ENCODE measurements around the gene DACH2. TPM values are rescaled to one million over a fixed set of nuclear protein-coding genes. Genes with fewer than 3 reads are reported as not detected.

DACH2 gene
- not detected in 2 replicates for total RNA-seq

- H3K27ac Mint-ChIP-seq = no peak within 1 kb of the TSS
- H3K9me3 Mint-ChIP-seq = no peaks in the 10 kb centered on the region
- DNase-seq (ENCODE audit: low spot score) = peak; percentile 6
- intact Hi-C loops (cut with micrococcal nuclease) = no loop called here
- no peaks in the 10 kb centered on the region for H3K4me1 Mint-ChIP-seq (ENCODE audit: low read depth)
- peaks cover 15% of the 10 kb centered on the region for H3K27me3 Mint-ChIP-seq (ENCODE audit: insufficient read depth)
- no peaks in the 10 kb centered on the region for H3K36me3 Mint-ChIP-seq (ENCODE audit: low read depth)
- peak within 1 kb of the TSS; percentile 72 for H3K4me3 Mint-ChIP-seq
Observed at GRCh38 chrX:86148024-86148511, at the start of gene DACH2. Gene DACH2 (plus strand): TSS chrX:86148451.

- H3K27me3 Mint-ChIP-seq (ENCODE audit: insufficient read depth) = no peaks in the 10 kb centered on the region
- no peak overlapping the region for H3K4me3 Mint-ChIP-seq
- no peaks in the 10 kb centered on the region for H3K9me3 Mint-ChIP-seq
- H3K4me1 Mint-ChIP-seq (ENCODE audit: low read depth) = no peaks in the 10 kb centered on the region
- DNase-seq (ENCODE audit: low spot score) = no peak
- intact Hi-C loops (cut with micrococcal nuclease) = no loop called here
- H3K27ac Mint-ChIP-seq = no peak overlapping the region
- no peaks in the 10 kb centered on the region for H3K36me3 Mint-ChIP-seq (ENCODE audit: low read depth)
Observed at GRCh38 chrX:86102341-86102740, 45.9 kb upstream of the DACH2 start.

- H3K27ac Mint-ChIP-seq = no peak overlapping the region
- no peak overlapping the region for H3K4me3 Mint-ChIP-seq
- intact Hi-C loops (cut with micrococcal nuclease) = no loop called here
- DNase-seq (ENCODE audit: low spot score) = no peak
- H3K9me3 Mint-ChIP-seq = no peaks in the 10 kb centered on the region
- no peaks in the 10 kb centered on the region for H3K4me1 Mint-ChIP-seq (ENCODE audit: low read depth)
- H3K27me3 Mint-ChIP-seq (ENCODE audit: insufficient read depth) = peaks cover 1% of the 10 kb centered on the region
- H3K36me3 Mint-ChIP-seq (ENCODE audit: low read depth) = no peaks in the 10 kb centered on the region
Observed at GRCh38 chrX:86103061-86103460, 45.2 kb upstream of the DACH2 start.

- Mint-ChIP-seq H3K4me3 (no peak overlapping the region), H3K9me3 (no peaks in the 10 kb centered on the region), H3K36me3 (ENCODE audit: low read depth) (no peaks in the 10 kb centered on the region), H3K27me3 (ENCODE audit: insufficient read depth) (peaks cover 2% of the 10 kb centered on the region), H3K27ac (no peak overlapping the region), H3K4me1 (ENCODE audit: low read depth) (no peaks in the 10 kb centered on the region)
- DNase-seq (ENCODE audit: low spot score) = no peak
- intact Hi-C loops (cut with micrococcal nuclease) = no loop called here
Observed at GRCh38 chrX:86104526-86104925, 43.7 kb upstream of the DACH2 start.

- Mint-ChIP-seq H3K4me1 (ENCODE audit: low read depth) (no peaks in the 10 kb centered on the region), H3K9me3 (peaks cover 6% of the 10 kb centered on the region), H3K36me3 (ENCODE audit: low read depth) (no peaks in the 10 kb centered on the region), H3K4me3 (no peak overlapping the region), H3K27me3 (ENCODE audit: insufficient read depth) (no peaks in the 10 kb centered on the region), H3K27ac (no peak overlapping the region)
- no peak for DNase-seq (ENCODE audit: low spot score)
- intact Hi-C loops (cut with micrococcal nuclease) = no loop called here
Observed at GRCh38 chrX:86121916-86122315, 26.3 kb upstream of the DACH2 start.

GRCh38 chrX:86133761-86134160 lies 14.5 kb upstream of the DACH2 start:
- H3K27ac Mint-ChIP-seq = no peak overlapping the region
- no peak for DNase-seq (ENCODE audit: low spot score)
- H3K4me3 Mint-ChIP-seq = no peak overlapping the region
- intact Hi-C loops (cut with micrococcal nuclease) = no loop called here
- no peaks in the 10 kb centered on the region for H3K36me3 Mint-ChIP-seq (ENCODE audit: low read depth)
- no peaks in the 10 kb centered on the region for H3K4me1 Mint-ChIP-seq (ENCODE audit: low read depth)
- H3K27me3 Mint-ChIP-seq (ENCODE audit: insufficient read depth) = no peaks in the 10 kb centered on the region
- no peaks in the 10 kb centered on the region for H3K9me3 Mint-ChIP-seq

- H3K36me3 Mint-ChIP-seq (ENCODE audit: low read depth) = no peaks in the 10 kb centered on the region
- intact Hi-C loops (cut with micrococcal nuclease) = no loop called here
- DNase-seq (ENCODE audit: low spot score) = no peak
- no peak overlapping the region for H3K4me3 Mint-ChIP-seq
- H3K9me3 Mint-ChIP-seq = no peaks in the 10 kb centered on the region
- no peaks in the 10 kb centered on the region for H3K27me3 Mint-ChIP-seq (ENCODE audit: insufficient read depth)
- H3K27ac Mint-ChIP-seq = no peak overlapping the region
- H3K4me1 Mint-ChIP-seq (ENCODE audit: low read depth) = no peaks in the 10 kb centered on the region
Observed at GRCh38 chrX:86137071-86137470, 11.2 kb upstream of the DACH2 start.

GRCh38 chrX:86141786-86142185 lies 6.5 kb upstream of the DACH2 start:
- Mint-ChIP-seq H3K27me3 (ENCODE audit: insufficient read depth) (peaks cover 3% of the 10 kb centered on the region), H3K27ac (no peak overlapping the region), H3K9me3 (no peaks in the 10 kb centered on the region), H3K4me3 (no peak overlapping the region), H3K4me1 (ENCODE audit: low read depth) (no peaks in the 10 kb centered on the region), H3K36me3 (ENCODE audit: low read depth) (no peaks in the 10 kb centered on the region)
- intact Hi-C loops (cut with micrococcal nuclease) = no loop called here
- DNase-seq (ENCODE audit: low spot score) = no peak

- H3K27ac Mint-ChIP-seq = no peak overlapping the region
- no peak for DNase-seq (ENCODE audit: low spot score)
- peaks cover 15% of the 10 kb centered on the region for H3K27me3 Mint-ChIP-seq (ENCODE audit: insufficient read depth)
- no peak overlapping the region for H3K4me3 Mint-ChIP-seq
- intact Hi-C loops (cut with micrococcal nuclease) = no loop called here
- H3K4me1 Mint-ChIP-seq (ENCODE audit: low read depth) = no peaks in the 10 kb centered on the region
- H3K9me3 Mint-ChIP-seq = no peaks in the 10 kb centered on the region
- no peaks in the 10 kb centered on the region for H3K36me3 Mint-ChIP-seq (ENCODE audit: low read depth)
Observed at GRCh38 chrX:86146102-86146501, 2.1 kb upstream of the DACH2 start.

GRCh38 chrX:86148594-86148993 lies 343 bp downstream of the DACH2 start:
- Mint-ChIP-seq H3K27me3 (ENCODE audit: insufficient read depth) (peaks cover 15% of the 10 kb centered on the region), H3K27ac (no peak overlapping the region), H3K4me1 (ENCODE audit: low read depth) (no peaks in the 10 kb centered on the region), H3K9me3 (no peaks in the 10 kb centered on the region), H3K36me3 (ENCODE audit: low read depth) (no peaks in the 10 kb centered on the region), H3K4me3 (peak overlapping the region; percentile 72)
- no peak for DNase-seq (ENCODE audit: low spot score)
- intact Hi-C loops (cut with micrococcal nuclease) = no loop called here

GRCh38 chrX:86149119-86149518 lies 868 bp downstream of the DACH2 start:
- H3K4me1 Mint-ChIP-seq (ENCODE audit: low read depth) = no peaks in the 10 kb centered on the region
- intact Hi-C loops (cut with micrococcal nuclease) = no loop called here
- no peaks in the 10 kb centered on the region for H3K9me3 Mint-ChIP-seq
- DNase-seq (ENCODE audit: low spot score) = no peak
- H3K36me3 Mint-ChIP-seq (ENCODE audit: low read depth) = no peaks in the 10 kb centered on the region
- no peak overlapping the region for H3K27ac Mint-ChIP-seq
- peak overlapping the region; percentile 72 for H3K4me3 Mint-ChIP-seq
- peaks cover 15% of the 10 kb centered on the region for H3K27me3 Mint-ChIP-seq (ENCODE audit: insufficient read depth)

GRCh38 chrX:86154553-86154952 lies 6.3 kb downstream of the DACH2 start:
- no peak for DNase-seq (ENCODE audit: low spot score)
- no peaks in the 10 kb centered on the region for H3K9me3 Mint-ChIP-seq
- no peak overlapping the region for H3K4me3 Mint-ChIP-seq
- intact Hi-C loops (cut with micrococcal nuclease) = no loop called here
- peaks cover under 1% of the 10 kb centered on the region for H3K27me3 Mint-ChIP-seq (ENCODE audit: insufficient read depth)
- no peaks in the 10 kb centered on the region for H3K36me3 Mint-ChIP-seq (ENCODE audit: low read depth)
- H3K27ac Mint-ChIP-seq = no peak overlapping the region
- no peaks in the 10 kb centered on the region for H3K4me1 Mint-ChIP-seq (ENCODE audit: low read depth)

GRCh38 chrX:86171366-86171765 lies 23.1 kb downstream of the DACH2 start:
- no peaks in the 10 kb centered on the region for H3K4me1 Mint-ChIP-seq (ENCODE audit: low read depth)
- no peaks in the 10 kb centered on the region for H3K9me3 Mint-ChIP-seq
- no peak overlapping the region for H3K27ac Mint-ChIP-seq
- no peaks in the 10 kb centered on the region for H3K27me3 Mint-ChIP-seq (ENCODE audit: insufficient read depth)
- no peak for DNase-seq (ENCODE audit: low spot score)
- no peaks in the 10 kb centered on the region for H3K36me3 Mint-ChIP-seq (ENCODE audit: low read depth)
- no peak overlapping the region for H3K4me3 Mint-ChIP-seq
- intact Hi-C loops (cut with micrococcal nuclease) = no loop called here

GRCh38 chrX:86178906-86179305 lies 30.7 kb downstream of the DACH2 start:
- Mint-ChIP-seq H3K27me3 (ENCODE audit: insufficient read depth) (no peaks in the 10 kb centered on the region), H3K36me3 (ENCODE audit: low read depth) (no peaks in the 10 kb centered on the region), H3K27ac (no peak overlapping the region), H3K9me3 (no peaks in the 10 kb centered on the region), H3K4me1 (ENCODE audit: low read depth) (no peaks in the 10 kb centered on the region), H3K4me3 (no peak overlapping the region)
- no peak for DNase-seq (ENCODE audit: low spot score)
- intact Hi-C loops (cut with micrococcal nuclease) = no loop called here

Data from activated T-helper 1 cell treated with anti-CD3 and anti-CD28 coated beads, Interleukin-12 subunit alpha, Interleukin-12 subunit beta, Interleukin-2, Interleukin-4 antibody, amounts not matched to agents 30 ng/mL and 10 ng/mL and 1 ng/mL, durations not matched to agents 14 hours and 24 hours and 36 hours (primary cell).